GM18858 (cell line): ENCODE results near the gene BCAS2.

Experiments
- ATAC-seq: cut with Tn5 transposase; IDR thresholded peaks from one replicate; pipeline ENCODE4 v1.9.1; 2021; ENCODE audit not compliant: unreplicated experiment

The BCAS2 gene

GRCh38 chr1:114559356-114559755, 22.1 kb downstream of the BCAS2 start:
- peak; percentile 52 for ATAC-seq

- no peak for ATAC-seq
These were observed 22.9 kb downstream of the BCAS2 start for GRCh38 chr1:114558544-114558943.

DNA sequence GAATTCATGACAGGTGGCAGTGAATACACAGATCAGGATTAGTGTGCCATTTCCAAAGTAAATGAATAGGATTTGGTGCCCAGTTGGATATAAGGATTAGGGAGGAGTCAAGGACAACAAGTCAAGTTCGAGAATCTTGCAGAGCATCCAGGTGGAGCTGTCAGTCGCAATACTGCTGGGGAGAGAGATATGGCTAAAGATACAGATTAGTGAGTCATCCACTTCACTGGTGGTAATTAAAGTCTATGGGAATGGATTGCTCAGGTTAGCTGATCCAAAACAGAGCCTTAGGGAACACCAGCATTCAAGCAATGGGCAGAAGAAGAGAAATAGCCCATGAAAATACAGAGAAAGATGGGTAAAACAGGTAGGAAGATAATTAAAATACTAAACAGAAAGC, 26.8 kb downstream of the BCAS2 start:
- no peak for ATAC-seq

DNA sequence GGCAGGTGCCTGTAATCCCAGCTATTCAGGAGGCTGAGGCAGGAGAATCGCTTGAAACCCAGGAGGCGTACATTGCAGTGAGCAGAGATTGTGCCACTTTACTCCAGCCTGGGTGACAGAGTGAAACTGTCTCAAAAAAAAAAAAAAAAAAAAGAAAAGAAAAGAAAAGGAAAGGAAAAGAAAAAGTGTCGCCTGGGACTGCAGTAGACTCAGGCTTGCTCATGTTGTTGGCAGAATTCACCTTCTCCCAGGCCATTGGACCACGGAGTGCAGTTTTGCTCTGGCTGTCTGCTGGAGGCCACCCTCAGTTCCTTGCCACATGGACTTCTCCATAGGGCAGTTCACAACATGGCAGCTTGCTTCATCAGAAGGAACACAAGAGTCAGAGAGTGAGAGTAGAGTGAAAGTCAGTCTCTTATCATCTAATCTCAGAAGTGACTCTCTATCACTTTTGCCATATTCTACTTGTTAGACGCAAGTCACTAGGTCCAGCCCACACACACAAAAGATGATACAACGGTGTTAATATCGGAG, 29.2 kb downstream of the BCAS2 start:
- ATAC-seq: no peak

GRCh38 chr1:114551400-114551799, 30.0 kb downstream of the BCAS2 start:
- ATAC-seq: no peak

DNA sequence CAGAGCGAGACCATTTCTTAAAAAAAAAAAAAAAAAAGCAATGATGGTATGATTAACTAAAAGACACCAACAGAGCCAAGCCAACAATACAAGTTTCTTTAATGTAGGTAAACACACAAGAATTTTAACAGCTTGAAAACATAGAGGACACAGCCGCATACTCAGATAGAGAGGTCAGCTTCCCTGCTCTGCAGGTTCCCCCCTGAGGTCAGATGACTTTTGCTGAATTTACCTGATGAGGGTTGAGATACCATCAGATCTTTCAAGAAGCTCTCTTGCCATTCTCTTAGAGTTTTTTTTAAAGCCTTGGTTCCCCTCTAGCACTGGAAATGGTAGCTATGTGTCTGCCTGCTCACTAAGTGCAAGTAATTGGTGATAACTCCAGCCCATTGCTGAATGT, 31.1 kb downstream of the BCAS2 start:
- ATAC-seq: no peak

DNA sequence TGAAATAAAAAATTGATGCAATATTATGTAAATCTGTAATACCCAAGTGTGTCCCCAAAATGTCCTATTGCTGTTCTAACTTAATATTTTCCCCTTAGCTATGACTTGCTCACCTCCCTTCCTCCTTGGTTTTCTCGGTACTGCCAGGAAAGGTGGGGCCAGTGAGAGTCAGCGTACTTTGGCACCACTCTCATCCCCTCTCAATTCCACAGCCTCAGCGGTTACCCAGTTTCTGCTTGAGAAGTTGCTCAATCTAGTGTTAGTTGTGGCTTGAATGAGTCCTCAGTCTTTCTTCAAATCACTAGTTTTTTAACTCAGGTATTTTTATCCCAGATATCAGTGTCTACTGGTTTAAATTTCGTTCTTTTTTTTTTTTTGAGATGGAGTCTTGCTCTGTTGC, 32.3 kb downstream of the BCAS2 start:
- no peak for ATAC-seq

DNA sequence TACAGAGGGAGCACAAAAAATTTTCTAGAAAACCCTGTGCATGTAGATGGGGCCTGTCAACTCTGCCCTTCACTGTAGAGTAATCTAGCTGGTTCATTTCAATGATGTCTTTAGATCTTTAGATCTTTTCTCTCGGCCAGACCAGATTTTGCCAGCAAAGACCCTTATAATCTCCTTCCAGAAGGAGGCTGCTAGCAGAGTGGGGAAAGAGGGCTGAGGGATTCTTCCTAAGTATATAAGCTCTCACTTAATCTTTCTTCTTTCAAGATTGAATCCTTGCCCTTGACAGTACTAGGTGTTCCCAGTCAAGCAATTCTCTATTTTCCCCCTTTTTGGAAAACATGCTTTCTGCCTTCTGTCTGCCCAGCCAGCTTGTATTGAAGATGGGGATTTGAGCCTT, 34.3 kb downstream of the BCAS2 start:
- ATAC-seq: no peak

DNA sequence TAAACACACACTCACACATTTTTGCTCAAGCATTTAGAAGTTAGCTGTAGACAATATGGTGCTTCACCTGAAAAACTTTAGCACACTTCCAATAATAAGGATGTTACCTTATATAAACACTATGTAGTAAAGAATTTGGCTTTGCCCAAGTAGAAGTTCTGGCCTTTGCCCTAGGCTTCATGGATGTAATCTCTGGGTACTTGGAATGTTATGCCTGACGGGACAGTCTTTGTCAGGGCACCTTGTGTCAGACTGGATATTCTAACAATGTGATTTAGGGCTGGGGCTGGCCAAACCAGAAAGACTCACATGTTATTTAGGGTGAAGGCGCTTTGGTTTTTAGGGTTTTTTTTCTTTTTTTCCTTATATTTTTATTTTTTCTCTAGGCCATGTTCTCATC, 35.6 kb downstream of the BCAS2 start:
- ATAC-seq: no peak

DNA sequence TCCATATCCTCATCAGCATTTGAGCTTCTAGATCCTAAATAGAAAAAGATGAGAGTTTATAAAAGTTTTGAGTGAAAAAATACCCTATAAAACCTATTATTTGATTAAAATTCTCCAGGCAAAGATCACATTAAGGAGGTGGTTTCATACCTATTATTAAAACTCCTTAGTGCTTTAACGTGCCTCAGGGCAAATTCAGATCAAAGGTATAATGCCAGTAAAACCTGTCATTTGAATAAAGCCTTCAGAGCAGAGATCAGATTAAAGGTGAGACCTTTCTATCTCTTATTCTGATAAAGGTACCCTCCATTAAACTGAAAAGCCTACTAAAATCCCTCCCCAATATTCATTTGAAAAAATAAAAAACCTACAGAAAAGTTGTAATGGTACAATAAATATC, 36.1 kb downstream of the BCAS2 start:
- ATAC-seq: no peak

GRCh38 chr1:114540821-114541220, 40.6 kb downstream of the BCAS2 start:
- no peak for ATAC-seq

DNA sequence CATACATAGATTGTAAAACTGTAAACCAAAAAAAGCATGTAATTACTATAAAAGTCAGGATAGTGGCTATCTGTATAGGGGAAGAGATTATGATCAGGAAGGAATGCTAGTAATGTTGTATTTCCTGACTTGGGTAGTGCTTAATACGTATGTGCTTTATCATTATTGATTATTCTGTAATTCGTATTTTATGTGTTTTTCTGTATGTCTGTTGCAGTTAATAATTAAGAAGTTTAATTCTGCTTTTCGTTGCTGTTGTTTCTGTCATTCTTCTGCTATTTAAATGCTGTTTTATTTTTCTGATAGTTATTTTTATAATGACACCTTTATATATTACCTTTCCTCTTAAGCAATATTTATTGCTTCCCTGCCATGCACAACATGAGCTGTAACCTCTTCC, 41.1 kb downstream of the BCAS2 start:
- no peak for ATAC-seq

- no peak for ATAC-seq
These were observed 45.4 kb downstream of the BCAS2 start for GRCh38 chr1:114536043-114536442.

DNA sequence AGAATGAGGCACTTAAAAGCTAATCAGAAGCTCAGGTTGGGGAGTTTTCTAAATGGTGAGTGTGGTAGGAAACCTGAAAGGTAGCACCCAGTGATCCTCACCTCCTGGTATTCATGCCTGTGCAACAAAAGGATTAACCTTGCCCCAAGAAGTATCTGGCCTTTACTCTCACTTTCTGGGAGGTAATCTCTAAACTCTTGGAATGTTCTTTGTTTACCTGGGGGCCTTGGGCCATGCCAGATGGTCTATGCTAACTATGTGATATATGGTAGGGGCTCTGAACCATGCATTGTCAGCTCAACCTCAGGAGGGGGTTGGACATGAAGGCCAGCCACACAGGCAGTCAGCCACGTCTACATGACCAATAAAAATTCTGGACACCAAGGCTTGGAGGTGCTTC, 46.0 kb downstream of the BCAS2 start:
- ATAC-seq: no peak

- no peak for ATAC-seq
These were observed 50.3 kb downstream of the BCAS2 start for GRCh38 chr1:114531094-114531493.

DNA sequence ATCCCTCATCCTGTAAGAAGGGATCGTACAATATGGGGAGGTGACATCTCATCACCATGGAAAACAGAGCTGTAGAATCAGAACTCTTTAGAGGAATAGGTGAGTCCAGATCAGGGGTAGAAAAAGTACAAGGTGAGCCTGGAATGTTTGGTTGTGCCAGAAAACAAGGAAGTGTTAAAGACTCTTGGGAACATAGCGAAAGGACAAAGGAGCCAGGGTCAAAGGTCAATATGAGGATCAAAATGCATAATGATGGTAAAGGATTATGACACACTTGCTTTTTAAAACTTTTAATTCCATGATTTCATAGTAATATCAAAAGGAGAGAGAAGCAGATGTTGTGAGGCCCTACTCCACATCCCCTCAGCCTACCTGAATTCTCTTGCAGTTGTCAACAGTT, 51.2 kb downstream of the BCAS2 start:
- ATAC-seq: no peak

GRCh38 chr1:114524944-114525343, 56.5 kb downstream of the BCAS2 start:
- no peak for ATAC-seq

GRCh38 chr1:114522264-114522575, 59.2 kb downstream of the BCAS2 start:
- no peak for ATAC-seq

- ATAC-seq: no peak
These were observed 59.8 kb downstream of the BCAS2 start for GRCh38 chr1:114521396-114522263.
